Activated CD4-positive, alpha-beta T cell treated with anti-CD3 and anti-CD28 coated beads, Interleukin-2, amount 50 U/mL, for 16 hours (primary cell): ENCODE results near the gene SELENOW.
"Not testable (repeated sequence)": the region's sequence is repeated elsewhere in the genome, so short reads cannot be mapped to it uniquely, and the experiment has no call there.

Experiments used
- DNase-seq: peaks from one replicate; pipeline ENCODE4 v3.0.0-alpha.2; 2020

Gene SELENOW

GRCh38 chr19:47756953-47757608 is 21.4 kb upstream of the SELENOW start:
- no peak for DNase-seq

- DNase-seq = no peak
These were observed 20.7 kb upstream of the SELENOW start for GRCh38 chr19:47757617-47758442.

- DNase-seq = no peak
These were observed 20.1 kb upstream of the SELENOW start for GRCh38 chr19:47758443-47758804.

- DNase-seq = no peak
These were observed 17.9 kb upstream of the SELENOW start for GRCh38 chr19:47760632-47760999.

- no peak for DNase-seq
These were observed 16.9 kb upstream of the SELENOW start for GRCh38 chr19:47761566-47761965.

GRCh38 chr19:47762151-47762550 is 16.4 kb upstream of the SELENOW start:
- DNase-seq = no peak

- DNase-seq = no peak
These were observed 15.7 kb upstream of the SELENOW start for GRCh38 chr19:47762615-47763308.

- DNase-seq = not testable (repeated sequence)
These were observed 13.8 kb upstream of the SELENOW start for GRCh38 chr19:47764705-47765104.

GRCh38 chr19:47765523-47766358 is 12.8 kb upstream of the SELENOW start:
- peak; percentile 39 for DNase-seq

- DNase-seq = no peak
These were observed 12.2 kb upstream of the SELENOW start for GRCh38 chr19:47766359-47766620.

GRCh38 chr19:47766670-47767069 is 11.8 kb upstream of the SELENOW start:
- no peak for DNase-seq

- DNase-seq = no peak
These were observed 11.2 kb upstream of the SELENOW start for GRCh38 chr19:47767349-47767748.

GRCh38 chr19:47768604-47769003 is 9.9 kb upstream of the SELENOW start:
- no peak for DNase-seq

GRCh38 chr19:47769534-47769933 is 9.0 kb upstream of the SELENOW start:
- no peak for DNase-seq

GRCh38 chr19:47771291-47771690 is 7.2 kb upstream of the SELENOW start:
- DNase-seq = not testable (repeated sequence)

GRCh38 chr19:47776568-47776967 is 1.9 kb upstream of the SELENOW start:
- DNase-seq = no peak

- DNase-seq = not testable (repeated sequence)
These were observed 1.1 kb upstream of the SELENOW start for GRCh38 chr19:47777245-47778048.

GRCh38 chr19:47778954-47779351 is 450 bp downstream of the SELENOW start:
- peak; percentile 21 for DNase-seq

GRCh38 chr19:47779524-47780214 is 1.2 kb downstream of the SELENOW start:
- DNase-seq = no peak

- DNase-seq = no peak
These were observed 1.7 kb downstream of the SELENOW start for GRCh38 chr19:47780215-47780551.

GRCh38 chr19:47781590-47782262 is 3.2 kb downstream of the SELENOW start:
- no peak for DNase-seq
